Transverse colon (tissue), 4 donors: ENCODE data around the gene TBC1D17. TPM values are rescaled to one million over a fixed set of nuclear protein-coding genes. Genes with fewer than 3 reads are reported as not detected.

Experiments
- DNase-seq: peaks from one replicate; pipeline ENCODE4 v3.0.0-alpha.2; 2019
- H3K27ac ChIP-seq, 4 donors: fragments of 200-600 bp; sonication (generic); 2 replicates each; pipeline ENCODE4 v1.5.1; 2016 to 2018; ENCODE audit warnings: inconsistent platforms in 4 of 4
- H3K27me3 ChIP-seq: fragments of 200-600 bp; sonication (generic); 2 replicates; pipeline ENCODE4 v1.5.1; 2017; ENCODE audit warnings: inconsistent platforms
- H3K36me3 ChIP-seq, 4 donors: fragments of 200-600 bp; sonication (generic); 2 replicates each; pipeline ENCODE4 v1.5.1; 2017 to 2019; ENCODE audit warnings: inconsistent platforms in 4 of 4
- H3K4me1 ChIP-seq, 4 donors: fragments of 200-600 bp; sonication (generic); 2 replicates each; pipeline ENCODE4 v1.5.1; 2017 to 2020; ENCODE audit warnings: inconsistent platforms in 4 of 4
- H3K4me3 ChIP-seq, 4 donors: fragments of 200-600 bp; sonication (generic); 1 replicate in 1 of 4; 2 replicates in 3 of 4; pipeline versions ENCODE4 v1.5.1 to v1.6.1; 2017 to 2019; ENCODE audit warnings: inconsistent platforms in 4 of 4
- H3K9me3 ChIP-seq, 2 donors: fragments of 200-600 bp; sonication (generic); 2 replicates each; pipeline ENCODE4 v1.5.1; 2017 to 2019; ENCODE audit warnings: inconsistent platforms in 2 of 2
- EP300 ChIP-seq: sonication (generic); formaldehyde crosslinking; IDR thresholded peaks from one replicate; pipeline ENCODE4 v1.6.1; 2017; ENCODE audit warnings: antibody characterized with exemption, low read depth
- POLR2A ChIP-seq: fragments of 450-650 bp; IDR thresholded peaks from one replicate; pipeline ENCODE4 v1.6.1; 2016; ENCODE audit warnings: antibody characterized with exemption, mild to moderate bottlenecking, moderate library complexity
- POLR2AphosphoS5 ChIP-seq, 3 donors: sonication (generic); formaldehyde crosslinking; IDR thresholded peaks; one replicate each; pipeline ENCODE4 v1.6.1; 2016; ENCODE audit warnings: antibody characterized with exemption in 3 of 3
- WGBS, 2 donors: methylation state at CpG; one replicate each; pipeline ENCODE4 v1.1.5; 2018; ENCODE audit warnings: low coverage in 1 of 2; 5-methylcytosine and 5-hydroxymethylcytosine counted together
- in situ Hi-C, 4 donors: fragments of 200-750 bp; cut with MboI; loops; one replicate each; pipeline versions ENCODE4 v1.15.0 to v1.15.1; 2017; ENCODE audit warnings: low sequenced_read_pairs in 3 of 4, low pct_ligation_motif_present in 1 of 4, low pct_unique_long_range_greater_than_20kb in 1 of 4
- intact Hi-C: fragments of 100-400 bp; cut with DNase I; formaldehyde crosslinking; loops from one replicate; pipeline ENCODE4 v1.15.1; 2023; ENCODE audit warnings: low total_unique reads
- total RNA-seq, 4 donors: library from RNA; depleted of rRNA; stranded (reverse); fragments of >200 nt; gene quantifications; one replicate each; pipeline ENCODE4 v1.1.0, GENCODE V29; 2016
- TF ChIP-seq, protein P1 (sequence below), 5 experiments: fragments of 200-600 bp in 3 of 5; fragments of 450-650 bp in 2 of 5; sonication (generic) in 3 of 5; IDR thresholded peaks; 1 replicate in 2 of 5; 2 replicates in 3 of 5; pipeline ENCODE4 v1.5.1; 2016 to 2017; ENCODE audit warnings: antibody characterized with exemption in 5 of 5, inconsistent platforms in 3 of 5, mild to moderate bottlenecking in 2 of 5, moderate library complexity in 1 of 5

Gene TBC1D17
- total RNA-seq, 4 donors from 2014 or later: 26.4 to 80.8 (median 47.9) TPM

DNA sequence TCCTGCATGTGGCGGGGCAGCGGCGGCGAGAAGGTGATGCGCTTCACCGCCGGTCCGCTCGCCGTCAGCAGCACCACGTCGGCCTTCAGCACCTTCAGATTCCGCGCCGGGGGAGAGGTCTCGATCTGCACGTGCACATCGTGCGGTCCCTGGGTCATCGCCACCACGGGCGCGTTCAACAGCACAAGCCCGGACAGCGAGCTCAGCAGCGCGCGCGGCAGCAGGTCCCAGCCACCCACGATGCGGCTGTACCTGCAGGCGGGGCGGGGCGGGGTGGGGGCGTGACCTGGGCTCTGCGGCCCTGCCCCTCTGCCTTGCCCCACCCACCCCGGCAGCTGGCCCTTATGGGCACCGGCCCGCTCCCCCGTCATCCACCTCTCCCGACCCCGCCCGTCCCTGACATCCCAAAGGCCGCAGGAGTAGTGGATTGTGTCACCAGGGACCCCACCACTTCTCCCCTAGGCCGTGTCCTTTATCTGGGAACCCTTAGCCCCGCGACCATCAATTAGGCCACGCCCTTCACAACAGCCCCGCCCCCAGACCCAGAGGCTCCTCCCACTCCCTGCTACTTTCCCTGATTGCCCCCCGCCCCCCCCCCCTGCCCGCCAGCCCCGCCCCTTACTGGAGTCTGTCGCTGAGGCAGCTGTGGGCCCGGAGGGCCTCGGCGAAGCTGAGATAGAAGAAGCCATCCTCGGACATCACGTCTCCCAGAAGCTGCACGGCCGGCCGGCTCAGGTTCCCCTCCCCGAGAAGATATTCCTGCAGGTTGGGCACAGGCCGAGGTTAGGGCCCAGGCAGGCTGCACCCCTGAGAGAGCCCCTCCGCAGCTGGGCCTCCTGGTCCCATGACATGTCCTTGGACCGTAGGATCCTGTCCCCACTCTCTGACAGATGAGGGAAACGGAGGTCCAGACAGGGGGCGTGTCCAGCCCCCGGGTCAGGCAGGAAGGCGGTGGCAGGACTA is 13.1 kb downstream of the TBC1D17 start:
- peak overlapping the region in 3 of 4 donors; percentile 2 to 44 (median 32) for H3K4me3 ChIP-seq
- TF ChIP-seq EP300 (no peak), POLR2AphosphoS5 (IDR thresholded peaks at IDR 0.05) (no peak), POLR2A (no peak)
- TF ChIP-seq, protein P1, sequence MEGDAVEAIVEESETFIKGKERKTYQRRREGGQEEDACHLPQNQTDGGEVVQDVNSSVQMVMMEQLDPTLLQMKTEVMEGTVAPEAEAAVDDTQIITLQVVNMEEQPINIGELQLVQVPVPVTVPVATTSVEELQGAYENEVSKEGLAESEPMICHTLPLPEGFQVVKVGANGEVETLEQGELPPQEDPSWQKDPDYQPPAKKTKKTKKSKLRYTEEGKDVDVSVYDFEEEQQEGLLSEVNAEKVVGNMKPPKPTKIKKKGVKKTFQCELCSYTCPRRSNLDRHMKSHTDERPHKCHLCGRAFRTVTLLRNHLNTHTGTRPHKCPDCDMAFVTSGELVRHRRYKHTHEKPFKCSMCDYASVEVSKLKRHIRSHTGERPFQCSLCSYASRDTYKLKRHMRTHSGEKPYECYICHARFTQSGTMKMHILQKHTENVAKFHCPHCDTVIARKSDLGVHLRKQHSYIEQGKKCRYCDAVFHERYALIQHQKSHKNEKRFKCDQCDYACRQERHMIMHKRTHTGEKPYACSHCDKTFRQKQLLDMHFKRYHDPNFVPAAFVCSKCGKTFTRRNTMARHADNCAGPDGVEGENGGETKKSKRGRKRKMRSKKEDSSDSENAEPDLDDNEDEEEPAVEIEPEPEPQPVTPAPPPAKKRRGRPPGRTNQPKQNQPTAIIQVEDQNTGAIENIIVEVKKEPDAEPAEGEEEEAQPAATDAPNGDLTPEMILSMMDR (IDR thresholded peaks at IDR 0.05): peak in 2 of 5 experiments; percentile 26 to 40
- WGBS, 2 donors: 26% methylated on average over 17 of the region's 69 CpGs; no CpG with 5 or more reads in 1 of the 2 donors
- in situ Hi-C loops: no loop called here
- intact Hi-C loops: no loop called here
- H3K36me3 ChIP-seq: no peaks in the 10 kb centered on the region
- DNase-seq: peak; percentile 67
- H3K27ac ChIP-seq: peak overlapping the region in 3 of 4 donors; percentile 18 to 47 (median 30)
- no peaks in the 10 kb centered on the region for H3K27me3 ChIP-seq
- no peaks in the 10 kb centered on the region for H3K9me3 ChIP-seq
- H3K4me1 ChIP-seq: peaks cover 9 to 14% (median 11%) of the 10 kb centered on the region in 4 donors

DNA sequence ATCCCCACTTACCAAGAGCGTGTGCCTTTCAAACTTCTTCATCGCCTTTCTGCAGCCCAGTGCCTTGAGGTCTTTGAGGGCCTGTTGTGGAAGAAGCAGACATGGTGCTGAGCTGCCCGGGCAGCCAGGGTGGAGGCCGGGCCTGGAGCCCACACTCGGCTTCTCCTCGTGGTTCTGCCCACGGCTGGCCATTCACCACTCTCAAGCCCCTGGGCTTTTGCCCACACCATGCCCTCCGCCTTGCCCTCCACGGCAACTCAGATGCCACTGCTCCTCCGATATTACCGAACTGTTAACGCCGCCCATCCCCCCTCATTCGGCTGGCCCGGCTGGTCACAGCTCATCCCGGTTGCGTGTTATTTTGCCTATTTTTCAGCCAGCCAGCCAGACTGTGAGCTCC is 13.9 kb downstream of the TBC1D17 start:
- 79% methylated on average over 17 of the region's 17 CpGs; no CpG with 5 or more reads in 1 of the 2 donors for WGBS, 2 donors
- no peaks in the 10 kb centered on the region for H3K9me3 ChIP-seq
- intact Hi-C loops: no loop called here
- DNase-seq: no peak
- in situ Hi-C loops: no loop called here
- no peaks in the 10 kb centered on the region for H3K36me3 ChIP-seq
- no peak overlapping the region for H3K27ac ChIP-seq
- peaks cover 9 to 15% (median 12%) of the 10 kb centered on the region in 4 donors for H3K4me1 ChIP-seq
- H3K4me3 ChIP-seq: no peak overlapping the region
- no peaks in the 10 kb centered on the region for H3K27me3 ChIP-seq
- TF ChIP-seq POLR2AphosphoS5 (IDR thresholded peaks at IDR 0.05) (no peak), EP300 (no peak), POLR2A (no peak)
- TF ChIP-seq, protein P1 (IDR thresholded peaks at IDR 0.05): no peak

DNA sequence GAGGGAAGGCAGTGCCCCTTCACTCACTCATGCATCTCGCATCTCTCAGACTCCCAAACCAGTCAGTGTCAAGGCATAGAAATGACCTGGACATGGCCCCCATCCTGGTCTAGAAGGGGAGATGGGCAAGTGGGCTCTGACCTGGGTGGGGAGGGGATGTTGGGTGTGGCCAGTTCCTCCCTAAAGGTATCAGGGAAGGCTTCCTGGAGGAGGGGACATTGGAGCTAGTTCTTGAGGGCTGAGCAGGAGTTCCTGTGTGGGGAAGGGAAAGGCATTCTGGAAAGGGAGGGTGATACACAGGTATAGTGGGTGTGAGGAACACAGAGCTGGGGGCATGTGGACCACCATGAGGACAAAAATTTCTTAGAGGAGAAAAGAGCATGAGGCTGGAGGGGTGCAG is 15.2 kb downstream of the TBC1D17 start:
- no peaks in the 10 kb centered on the region for H3K27me3 ChIP-seq
- in situ Hi-C loops: no loop called here
- H3K4me1 ChIP-seq: peaks cover 9 to 25% (median 21%) of the 10 kb centered on the region in 4 donors
- H3K9me3 ChIP-seq: no peaks in the 10 kb centered on the region
- H3K36me3 ChIP-seq: no peaks in the 10 kb centered on the region
- TF ChIP-seq EP300 (no peak), POLR2AphosphoS5 (IDR thresholded peaks at IDR 0.05) (no peak), POLR2A (no peak)
- TF ChIP-seq, protein P1 (IDR thresholded peaks at IDR 0.05): no peak
- no peak overlapping the region for H3K27ac ChIP-seq
- no peak for DNase-seq
- 100% methylated on average over 1 of the region's 1 CpG for WGBS, 2 donors
- H3K4me3 ChIP-seq: no peak overlapping the region
- intact Hi-C loops: no loop called here

DNA sequence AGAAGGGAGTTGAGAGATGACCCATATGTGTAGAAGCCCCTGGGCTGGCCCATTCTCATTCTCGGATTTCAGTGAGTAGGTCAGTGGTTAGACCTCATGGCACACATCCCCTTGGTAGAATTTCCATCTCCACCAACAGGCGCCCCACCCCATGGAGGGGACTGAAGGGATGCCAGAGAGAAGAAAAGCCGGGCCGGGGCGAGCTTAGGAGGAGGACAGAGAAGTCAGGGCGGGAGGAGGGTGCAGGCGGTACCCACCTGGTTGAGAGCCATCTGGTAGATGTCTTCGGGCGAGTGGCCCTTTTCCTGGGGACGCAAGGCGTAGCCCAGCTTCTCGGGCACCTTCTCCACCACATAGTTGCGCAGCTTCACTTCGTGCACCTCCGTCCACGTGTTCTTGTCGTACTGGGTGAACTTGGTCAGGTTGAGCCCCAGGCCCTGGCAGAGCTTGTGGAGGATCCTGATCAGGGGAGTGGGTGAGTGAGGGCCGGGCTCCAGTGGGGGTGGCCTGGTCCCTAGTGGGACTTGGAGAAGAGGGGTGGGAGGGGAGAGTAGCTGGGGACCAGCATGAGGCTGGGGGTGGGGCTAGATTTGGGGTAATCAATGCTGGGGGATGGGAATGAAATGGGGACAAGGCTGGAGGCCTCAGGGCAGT is 16.6 kb downstream of the TBC1D17 start:
- DNase-seq: no peak
- no peaks in the 10 kb centered on the region for H3K27me3 ChIP-seq
- no peaks in the 10 kb centered on the region for H3K36me3 ChIP-seq
- no peaks in the 10 kb centered on the region for H3K9me3 ChIP-seq
- no peak for TF ChIP-seq EP300
- no peak for TF ChIP-seq POLR2A
- TF ChIP-seq, protein P1 (IDR thresholded peaks at IDR 0.05): no peak
- TF ChIP-seq POLR2AphosphoS5 (IDR thresholded peaks at IDR 0.05): no peak
- intact Hi-C loops (no loop called here), in situ Hi-C loops (no loop called here)
- no peak overlapping the region for H3K4me3 ChIP-seq
- WGBS, 2 donors: 68 to 93% methylated on average over 6 to 18 of the region's 18 CpGs
- no peak overlapping the region for H3K27ac ChIP-seq
- peaks cover 9 to 33% (median 23%) of the 10 kb centered on the region in 4 donors for H3K4me1 ChIP-seq
